Epithelial cell of proximal tubule (primary cell): ENCODE results near the gene HYDIN. TPM values are rescaled to one million over a fixed set of nuclear protein-coding genes. Genes with fewer than 3 reads are reported as not detected.
"Not testable (repeated sequence)": the region's sequence is repeated elsewhere in the genome, so short reads cannot be mapped to it uniquely, and the experiment has no call there.

ENCODE experiments used
- DNase-seq: peaks from one replicate; pipeline ENCODE4 v3.0.0-alpha.2; 2011; ENCODE audit warnings: low read depth
- H3K4me3 ChIP-seq: 2 replicates; pipeline ENCODE4 v1.5.1; 2011; ENCODE audit warnings: low read depth, mild to moderate bottlenecking, low read length
- CTCF ChIP-seq: conservative IDR thresholded peaks from 2 replicates; pipeline ENCODE4 v1.5.1; 2012; ENCODE audit warnings: low read depth, mild to moderate bottlenecking, low read length
- total RNA-seq: library from RNA; depleted of rRNA; stranded (reverse); fragments of >200 nt; gene quantifications from 2 replicates; pipeline ENCODE4 v1.2.3, GENCODE V29; 2015

Gene HYDIN
- total RNA-seq, 1 donor from 2014 or later, result 1.5 TPM

GRCh38 chr16:71188956-71189712 lies 41.4 kb downstream of the HYDIN start:
- DNase-seq, result no peak
- no peak for TF ChIP-seq CTCF

GRCh38 chr16:71185347-71185746 lies 45.2 kb downstream of the HYDIN start:
- TF ChIP-seq CTCF, result no peak
- DNase-seq, result no peak
- no peak overlapping the region for H3K4me3 ChIP-seq

More at GRCh38 chr16:71188956-71189712, 41.4 kb downstream of the HYDIN start:
- H3K4me3 ChIP-seq, result no peak overlapping the region

- no peak overlapping the region for H3K4me3 ChIP-seq
- TF ChIP-seq CTCF, result no peak
- DNase-seq, result no peak
Observed at GRCh38 chr16:71179569-71179968, 51.0 kb downstream of the HYDIN start.

- H3K4me3 ChIP-seq, result no peak overlapping the region
- no peak for TF ChIP-seq CTCF
- no peak for DNase-seq
Observed at GRCh38 chr16:71172481-71173207, 57.9 kb downstream of the HYDIN start.

GRCh38 chr16:71161007-71161406 lies 69.5 kb downstream of the HYDIN start:
- DNase-seq, H3K4me3 ChIP-seq: not testable (repeated sequence)

GRCh38 chr16:71157278-71157677 lies 73.2 kb downstream of the HYDIN start:
- not testable (repeated sequence) for H3K4me3 ChIP-seq, DNase-seq

GRCh38 chr16:71153329-71153728 lies 77.2 kb downstream of the HYDIN start:
- not testable (repeated sequence) for H3K4me3 ChIP-seq, DNase-seq

- DNase-seq, H3K4me3 ChIP-seq: not testable (repeated sequence)
Observed at GRCh38 chr16:71151654-71152053, 78.9 kb downstream of the HYDIN start.

- not testable (repeated sequence) for DNase-seq, H3K4me3 ChIP-seq
Observed at GRCh38 chr16:71143246-71143645, 87.3 kb downstream of the HYDIN start.

- DNase-seq, H3K4me3 ChIP-seq: not testable (repeated sequence)
Observed at GRCh38 chr16:71110565-71110964, 120.0 kb downstream of the HYDIN start.

GRCh38 chr16:71109656-71110208 lies 120.8 kb downstream of the HYDIN start:
- H3K4me3 ChIP-seq, DNase-seq: not testable (repeated sequence)

GRCh38 chr16:71105881-71106280 lies 124.6 kb downstream of the HYDIN start:
- DNase-seq, result not testable (repeated sequence)

GRCh38 chr16:71083573-71083972 lies 146.9 kb downstream of the HYDIN start:
- DNase-seq, result not testable (repeated sequence)

More at GRCh38 chr16:71105881-71106280, 124.6 kb downstream of the HYDIN start:
- H3K4me3 ChIP-seq, result not testable (repeated sequence)

GRCh38 chr16:71080777-71081176 lies 149.7 kb downstream of the HYDIN start:
- not testable (repeated sequence) for DNase-seq, H3K4me3 ChIP-seq

More at GRCh38 chr16:71083573-71083972, 146.9 kb downstream of the HYDIN start:
- not testable (repeated sequence) for H3K4me3 ChIP-seq
